HepG2 (cell line): ENCODE data around the gene PRKAB1. TPM values are rescaled to one million over a fixed set of nuclear protein-coding genes. Genes with fewer than 3 reads are reported as not detected.

Experiments
- CC2D1A ChIP-seq: sonication (generic); formaldehyde crosslinking; IDR thresholded peaks from 2 replicates; pipeline ENCODE4 v1.8.1; 2023; ENCODE audit warnings: mild to moderate bottlenecking, missing genetic modification reagents
- CEBPB ChIP-seq: IDR thresholded peaks from 2 replicates; pipeline ENCODE4 v1.6.1; 2011; ENCODE audit warnings: low read depth, low read length, improper control_type of control experiment, borderline replicate concordance
- GTF3A ChIP-seq: sonication (generic); formaldehyde crosslinking; conservative IDR thresholded peaks from 2 replicates; pipeline ENCODE4 v1.4.0; 2020; ENCODE audit warnings: mild to moderate bottlenecking, missing genetic modification reagents
- KAT7 ChIP-seq: IDR thresholded peaks from 2 replicates; pipeline ENCODE4 v1.6.1; 2018; ENCODE audit warnings: borderline replicate concordance, missing compliant biosample characterization
- KDM5A ChIP-seq: fragments of 200-600 bp; sonication (generic); IDR thresholded peaks from 2 replicates; pipeline ENCODE4 v1.7.0; 2018; ENCODE audit warnings: antibody characterized with exemption, mild to moderate bottlenecking, low read length, borderline replicate concordance
- KLF9 ChIP-seq: IDR thresholded peaks from 2 replicates; pipeline ENCODE4 v1.6.1; 2016; ENCODE audit warnings: low read depth
- SNAI1 ChIP-seq: sonication (generic); formaldehyde crosslinking; IDR thresholded peaks from 2 replicates; pipeline ENCODE4 v1.5.0; 2020; ENCODE audit warnings: mild to moderate bottlenecking, missing genetic modification reagents, borderline replicate concordance
- U2AF1 ChIP-seq: fragments of 200-400 bp; formaldehyde crosslinking; optimal IDR thresholded peaks from 2 replicates; pipeline ENCODE3; 2017; ENCODE audit warnings: mild to moderate bottlenecking, low read depth, low read length
- ZBTB7B ChIP-seq: sonication (generic); formaldehyde crosslinking; IDR thresholded peaks from 2 replicates; pipeline ENCODE4 v1.4.0; 2020; ENCODE audit warnings: missing genetic modification reagents
- ZNF263 ChIP-seq: sonication (generic); formaldehyde crosslinking; IDR thresholded peaks from 2 replicates; pipeline ENCODE4 v1.4.0; 2020; ENCODE audit warnings: missing genetic modification reagents
- ZNF331 ChIP-seq: sonication (generic); formaldehyde crosslinking; IDR thresholded peaks from 2 replicates; pipeline ENCODE4 v1.4.0; 2020; ENCODE audit warnings: missing genetic modification reagents
- ZNF367 ChIP-seq: sonication (generic); formaldehyde crosslinking; IDR thresholded peaks from 2 replicates; pipeline ENCODE4 v1.4.0; 2020; ENCODE audit warnings: missing genetic modification reagents, borderline replicate concordance
- ZNF605 ChIP-seq: sonication (generic); formaldehyde crosslinking; IDR thresholded peaks from 2 replicates; pipeline ENCODE4 v1.8.0; 2022; ENCODE audit warnings: mild to moderate bottlenecking, missing genetic modification reagents
- ZNF607 ChIP-seq: sonication (generic); formaldehyde crosslinking; IDR thresholded peaks from 2 replicates; pipeline ENCODE4 v1.5.1; 2020; ENCODE audit warnings: missing genetic modification reagents, mild to moderate bottlenecking, borderline replicate concordance
- ZNF878 ChIP-seq: sonication (generic); formaldehyde crosslinking; IDR thresholded peaks from 2 replicates; pipeline ENCODE4 v1.8.1; 2023; ENCODE audit warnings: mild to moderate bottlenecking, missing genetic modification reagents, moderate library complexity
- polyA plus RNA-seq, 8 experiments: library from polyadenylated mRNA; depleted of rRNA in 3 of 8; stranded (reverse) in 7 of 8; unstranded in 1 of 8; fragments of >200 nt; fragmentation: Illumina TruSeq in 4 of 8; extraction: Trizol in 4 of 8; gene quantifications; 2 replicates each; pipeline versions ENCODE4 v1.2.1 to v1.2.3, GENCODE V29; 2011 to 2016; ENCODE audit warnings: low read depth in 4 of 8, missing spikeins in 1 of 8, mixed read lengths in 1 of 8; ENCODE audit not compliant: insufficient read depth in 1 of 8
- total RNA-seq, 5 experiments: library from RNA; depleted of rRNA; stranded (reverse); fragments of >200 nt; fragmentation: Illumina TruSeq; extraction: Trizol; gene quantifications; 2 replicates each; pipeline ENCODE4 v1.2.3, GENCODE V29; 2016; ENCODE audit warnings: low read depth in 1 of 5
- TF ChIP-seq, protein P1 (sequence below): sonication (generic); formaldehyde crosslinking; IDR thresholded peaks from 2 replicates; pipeline ENCODE4 v1.8.1; 2023; ENCODE audit warnings: mild to moderate bottlenecking, moderate library complexity, missing genetic modification reagents
- TF ChIP-seq, protein P2 (sequence below): sonication (generic); formaldehyde crosslinking; IDR thresholded peaks from 2 replicates; pipeline ENCODE4 v1.4.0; 2020; ENCODE audit warnings: mild to moderate bottlenecking, missing genetic modification reagents, borderline replicate concordance
- TF ChIP-seq, protein P3 (sequence below): sonication (generic); formaldehyde crosslinking; IDR thresholded peaks from 2 replicates; pipeline ENCODE4 v1.4.0; 2020; ENCODE audit warnings: missing genetic modification reagents, borderline replicate concordance

The PRKAB1 gene
- total and polyA plus RNA-seq, 2 of the 13 experiments (the other 11 are each of a cell fraction or from before 2014, with no cell fraction given), result 28.4 to 35.5 TPM

DNA sequence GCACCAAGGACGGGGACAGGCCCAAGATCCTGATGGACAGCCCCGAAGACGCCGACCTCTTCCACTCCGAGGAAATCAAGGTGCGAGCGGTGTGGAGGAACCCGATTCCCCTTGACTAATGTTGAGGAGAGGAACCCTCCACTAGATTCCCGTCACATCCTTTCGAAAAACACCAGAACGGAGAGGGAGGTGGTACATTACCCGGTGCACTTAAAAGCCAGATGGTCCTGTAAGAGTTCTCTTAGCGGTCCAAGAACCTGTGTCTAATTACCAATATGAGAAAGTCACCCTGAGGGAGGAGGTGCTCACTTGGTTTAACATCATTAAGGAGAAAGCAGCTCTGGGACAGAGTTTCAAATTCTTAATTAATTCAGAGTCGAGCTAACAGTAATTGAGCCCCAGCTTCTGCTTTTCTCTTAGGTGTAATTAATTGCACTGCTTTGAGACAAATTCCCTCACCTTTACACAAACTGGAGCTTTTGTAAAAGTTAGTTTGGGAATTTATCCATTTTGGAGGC lies 450 bp downstream of the PRKAB1 start (continued):
- TF ChIP-seq ZNF878, result no peak
- peak; percentile 9; the same call in 1 of the 2 replicates for TF ChIP-seq KDM5A
- TF ChIP-seq ZBTB7B (CRISPR knock-in tag), result 0 out of 2 replicates have a peak, but pooled peaks have one; percentile 8
- TF ChIP-seq CEBPB, result no peak
- no peak for TF ChIP-seq KLF9
- TF ChIP-seq, protein P1, sequence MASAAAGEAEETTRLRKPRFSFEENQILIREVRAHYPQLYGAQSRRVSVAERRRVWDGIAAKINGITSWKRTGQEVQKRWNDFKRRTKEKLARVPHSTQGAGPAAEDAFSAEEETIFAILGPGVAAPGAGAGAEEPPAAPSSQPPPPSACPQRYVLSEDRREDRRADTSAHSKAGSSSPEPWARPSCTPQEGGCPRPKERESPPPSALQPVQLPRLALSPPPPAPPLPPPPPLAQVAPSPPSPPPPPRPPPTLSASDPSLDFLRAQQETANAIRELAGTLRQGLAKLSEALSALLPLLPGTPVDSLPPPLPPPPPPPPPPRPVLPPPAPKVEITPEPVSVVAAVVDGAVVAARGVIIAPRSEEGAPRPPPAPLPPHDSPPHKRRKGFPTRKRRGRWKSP (CRISPR knock-in tag), result no peak
- no peak for TF ChIP-seq ZNF607 (CRISPR knock-in tag)
- TF ChIP-seq ZNF367, result no peak
- no peak for TF ChIP-seq GTF3A (CRISPR knock-in tag)
- no peak for TF ChIP-seq U2AF1
- TF ChIP-seq, protein P2, sequence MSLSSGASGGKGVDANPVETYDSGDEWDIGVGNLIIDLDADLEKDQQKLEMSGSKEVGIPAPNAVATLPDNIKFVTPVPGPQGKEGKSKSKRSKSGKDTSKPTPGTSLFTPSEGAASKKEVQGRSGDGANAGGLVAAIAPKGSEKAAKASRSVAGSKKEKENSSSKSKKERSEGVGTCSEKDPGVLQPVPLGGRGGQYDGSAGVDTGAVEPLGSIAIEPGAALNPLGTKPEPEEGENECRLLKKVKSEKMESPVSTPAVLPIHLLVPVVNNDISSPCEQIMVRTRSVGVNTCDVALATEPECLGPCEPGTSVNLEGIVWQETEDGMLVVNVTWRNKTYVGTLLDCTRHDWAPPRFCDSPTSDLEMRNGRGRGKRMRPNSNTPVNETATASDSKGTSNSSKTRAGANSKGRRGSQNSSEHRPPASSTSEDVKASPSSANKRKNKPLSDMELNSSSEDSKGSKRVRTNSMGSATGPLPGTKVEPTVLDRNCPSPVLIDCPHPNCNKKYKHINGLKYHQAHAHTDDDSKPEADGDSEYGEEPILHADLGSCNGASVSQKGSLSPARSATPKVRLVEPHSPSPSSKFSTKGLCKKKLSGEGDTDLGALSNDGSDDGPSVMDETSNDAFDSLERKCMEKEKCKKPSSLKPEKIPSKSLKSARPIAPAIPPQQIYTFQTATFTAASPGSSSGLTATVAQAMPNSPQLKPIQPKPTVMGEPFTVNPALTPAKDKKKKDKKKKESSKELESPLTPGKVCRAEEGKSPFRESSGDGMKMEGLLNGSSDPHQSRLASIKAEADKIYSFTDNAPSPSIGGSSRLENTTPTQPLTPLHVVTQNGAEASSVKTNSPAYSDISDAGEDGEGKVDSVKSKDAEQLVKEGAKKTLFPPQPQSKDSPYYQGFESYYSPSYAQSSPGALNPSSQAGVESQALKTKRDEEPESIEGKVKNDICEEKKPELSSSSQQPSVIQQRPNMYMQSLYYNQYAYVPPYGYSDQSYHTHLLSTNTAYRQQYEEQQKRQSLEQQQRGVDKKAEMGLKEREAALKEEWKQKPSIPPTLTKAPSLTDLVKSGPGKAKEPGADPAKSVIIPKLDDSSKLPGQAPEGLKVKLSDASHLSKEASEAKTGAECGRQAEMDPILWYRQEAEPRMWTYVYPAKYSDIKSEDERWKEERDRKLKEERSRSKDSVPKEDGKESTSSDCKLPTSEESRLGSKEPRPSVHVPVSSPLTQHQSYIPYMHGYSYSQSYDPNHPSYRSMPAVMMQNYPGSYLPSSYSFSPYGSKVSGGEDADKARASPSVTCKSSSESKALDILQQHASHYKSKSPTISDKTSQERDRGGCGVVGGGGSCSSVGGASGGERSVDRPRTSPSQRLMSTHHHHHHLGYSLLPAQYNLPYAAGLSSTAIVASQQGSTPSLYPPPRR, result no peak
- TF ChIP-seq KAT7 (CRISPR knock-in tag), result no peak
- TF ChIP-seq SNAI1 (CRISPR knock-in tag), result 0 out of 2 replicates have a peak, but pooled peaks have one; percentile 16
- TF ChIP-seq ZNF331 (CRISPR knock-in tag), result no peak
- TF ChIP-seq CC2D1A (CRISPR knock-in tag), result no peak
- no peak for TF ChIP-seq ZNF263 (CRISPR knock-in tag)
- TF ChIP-seq ZNF605 (CRISPR knock-in tag), result 0 out of 2 replicates have a peak, but pooled peaks have one; percentile 21
- TF ChIP-seq, protein P3, sequence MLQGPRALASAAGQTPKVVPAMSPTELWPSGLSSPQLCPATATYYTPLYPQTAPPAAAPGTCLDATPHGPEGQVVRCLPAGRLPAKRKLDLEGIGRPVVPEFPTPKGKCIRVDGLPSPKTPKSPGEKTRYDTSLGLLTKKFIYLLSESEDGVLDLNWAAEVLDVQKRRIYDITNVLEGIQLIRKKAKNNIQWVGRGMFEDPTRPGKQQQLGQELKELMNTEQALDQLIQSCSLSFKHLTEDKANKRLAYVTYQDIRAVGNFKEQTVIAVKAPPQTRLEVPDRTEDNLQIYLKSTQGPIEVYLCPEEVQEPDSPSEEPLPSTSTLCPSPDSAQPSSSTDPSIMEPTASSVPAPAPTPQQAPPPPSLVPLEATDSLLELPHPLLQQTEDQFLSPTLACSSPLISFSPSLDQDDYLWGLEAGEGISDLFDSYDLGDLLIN, result 0 out of 2 replicates have a peak, but pooled peaks have one; percentile 5
- TF ChIP-seq, all 625 proteins: peak for 7
